Ishikawa (cell line): ENCODE measurements around the gene CEP290.

Source experiments
- CEBPB ChIP-seq: IDR thresholded peaks from 2 replicates; pipeline ENCODE4 v1.6.1; 2012
- CREB1 ChIP-seq: IDR thresholded peaks from 2 replicates; pipeline ENCODE4 v1.6.1; 2012; ENCODE audit warnings: low read depth
- EGR1 ChIP-seq: IDR thresholded peaks from 2 replicates; pipeline ENCODE4 v1.6.1; 2012
- EP300 ChIP-seq: IDR thresholded peaks from 2 replicates; pipeline ENCODE4 v1.6.1; 2012; ENCODE audit warnings: borderline replicate concordance
- FOXM1 ChIP-seq: IDR thresholded peaks from 2 replicates; pipeline ENCODE4 v1.6.1; 2012; ENCODE audit warnings: low read depth, borderline replicate concordance
- MAX ChIP-seq: IDR thresholded peaks from 2 replicates; pipeline ENCODE4 v1.6.1; 2012
- NFIC ChIP-seq: IDR thresholded peaks from 2 replicates; pipeline ENCODE4 v1.6.1; 2012
- RAD21 ChIP-seq: IDR thresholded peaks from 2 replicates; pipeline ENCODE4 v1.6.1; 2012; ENCODE audit warnings: low read depth
- REST ChIP-seq: IDR thresholded peaks from 2 replicates; pipeline ENCODE4 v1.6.1; 2012; ENCODE audit warnings: low read depth, mild to moderate bottlenecking
- TAF1 ChIP-seq: IDR thresholded peaks from 2 replicates; pipeline ENCODE4 v1.6.1; 2012; ENCODE audit warnings: low read depth, mild to moderate bottlenecking
- TCF12 ChIP-seq: IDR thresholded peaks from 2 replicates; pipeline ENCODE4 v1.6.1; 2012; ENCODE audit warnings: low read depth
- TEAD4 ChIP-seq: IDR thresholded peaks from 2 replicates; pipeline ENCODE4 v1.6.1; 2012
- USF1 ChIP-seq: IDR thresholded peaks from 2 replicates; pipeline ENCODE4 v1.6.1; 2012
- YY1 ChIP-seq: IDR thresholded peaks from 2 replicates; pipeline ENCODE4 v1.6.1; 2012; ENCODE audit warnings: low read depth
- ZBTB7A ChIP-seq: IDR thresholded peaks from 2 replicates; pipeline ENCODE4 v1.6.1; 2012; ENCODE audit warnings: low read depth

The CEP290 gene

GRCh38 chr12:88179436-88180014, 37.6 kb upstream of the CEP290 start:
- TF ChIP-seq TCF12: no peak
- no peak for TF ChIP-seq EP300
- TF ChIP-seq TEAD4: no peak
- TF ChIP-seq YY1: no peak

- TF ChIP-seq USF1 (no peak), RAD21 (no peak), CEBPB (no peak), FOXM1 (no peak), YY1 (no peak)
These were observed 33.7 kb upstream of the CEP290 start for GRCh38 chr12:88175544-88175943.

- TF ChIP-seq CEBPB: no peak
- no peak for TF ChIP-seq RAD21
- TF ChIP-seq NFIC: no peak
- TF ChIP-seq TEAD4: no peak
- TF ChIP-seq REST: no peak
- no peak for TF ChIP-seq TCF12
- no peak for TF ChIP-seq ZBTB7A
- TF ChIP-seq FOXM1: no peak
- no peak for TF ChIP-seq EP300
- TF ChIP-seq YY1: no peak
- no peak for TF ChIP-seq TAF1
- TF ChIP-seq USF1: no peak
- TF ChIP-seq CREB1: no peak
- no peak for TF ChIP-seq EGR1
- TF ChIP-seq MAX: no peak
These were observed 31.0 kb upstream of the CEP290 start for GRCh38 chr12:88172844-88173407.

- no peak for TF ChIP-seq EGR1
- TF ChIP-seq MAX: no peak
- no peak for TF ChIP-seq REST
- no peak for TF ChIP-seq RAD21
- no peak for TF ChIP-seq YY1
- TF ChIP-seq EP300: no peak
- TF ChIP-seq CREB1: no peak
- no peak for TF ChIP-seq TCF12
- TF ChIP-seq NFIC: no peak
- no peak for TF ChIP-seq ZBTB7A
- TF ChIP-seq USF1: no peak
- TF ChIP-seq TEAD4: no peak
- no peak for TF ChIP-seq CEBPB
- TF ChIP-seq TAF1: no peak
- TF ChIP-seq FOXM1: no peak
These were observed 25.5 kb upstream of the CEP290 start for GRCh38 chr12:88167384-88167783.

GRCh38 chr12:88166179-88166578, 24.3 kb upstream of the CEP290 start:
- TF ChIP-seq MAX: no peak
- TF ChIP-seq FOXM1: no peak
- TF ChIP-seq USF1: no peak
- TF ChIP-seq EP300: no peak
- TF ChIP-seq REST: no peak
- TF ChIP-seq YY1: no peak
- no peak for TF ChIP-seq TEAD4
- no peak for TF ChIP-seq RAD21
- no peak for TF ChIP-seq ZBTB7A
- TF ChIP-seq TCF12: no peak
- TF ChIP-seq CEBPB: no peak
- no peak for TF ChIP-seq CREB1
- no peak for TF ChIP-seq NFIC
- TF ChIP-seq TAF1: no peak
- TF ChIP-seq EGR1: no peak
